ENCODE data around the gene EN2.

Gene EN2

DNA sequence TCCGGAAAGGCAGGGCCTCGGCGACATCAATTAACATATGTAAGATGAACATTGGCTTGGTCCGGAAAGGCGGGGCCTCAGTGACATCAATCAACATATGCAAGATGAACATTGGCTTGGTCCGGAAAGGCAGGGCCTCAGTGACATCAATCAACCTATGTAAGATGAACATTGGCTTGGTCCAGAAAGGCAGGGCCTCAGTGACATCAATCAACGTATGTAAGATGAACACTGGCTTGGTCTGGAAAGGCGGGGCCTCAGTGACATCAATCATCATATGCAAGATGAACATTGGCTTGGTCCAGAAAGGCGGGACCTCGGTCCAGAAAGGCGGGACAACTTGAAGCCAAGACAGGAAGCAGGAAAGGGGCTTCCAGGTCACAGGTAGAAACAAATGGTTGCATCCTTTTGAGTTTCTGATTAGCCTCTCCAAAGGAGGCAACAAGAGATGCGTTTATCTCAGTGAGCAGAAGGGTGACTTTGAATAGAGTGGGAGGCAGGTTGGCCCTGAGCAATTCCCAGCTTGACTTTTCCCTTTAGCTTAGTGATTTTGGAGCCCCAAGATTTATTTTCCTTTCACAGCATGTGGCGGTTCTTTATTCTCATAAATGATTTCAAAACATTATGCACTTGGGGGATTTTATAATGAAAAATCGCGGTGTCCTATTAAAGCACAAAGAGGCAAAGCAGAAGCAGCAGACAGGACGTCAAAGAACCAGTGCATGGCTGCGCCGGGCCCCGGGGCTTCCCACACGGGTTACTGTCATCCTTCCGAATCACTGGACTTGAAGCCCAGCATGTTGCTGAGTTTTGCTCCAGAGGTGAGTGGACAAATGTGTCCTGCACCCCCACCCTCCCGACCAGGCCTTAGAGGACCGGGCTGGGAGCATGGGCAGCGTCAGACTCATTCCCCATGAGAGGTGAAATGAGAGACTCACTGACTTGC lies 43.1 kb upstream of the EN2 start:
- TF ChIP-seq, protein P1, sequence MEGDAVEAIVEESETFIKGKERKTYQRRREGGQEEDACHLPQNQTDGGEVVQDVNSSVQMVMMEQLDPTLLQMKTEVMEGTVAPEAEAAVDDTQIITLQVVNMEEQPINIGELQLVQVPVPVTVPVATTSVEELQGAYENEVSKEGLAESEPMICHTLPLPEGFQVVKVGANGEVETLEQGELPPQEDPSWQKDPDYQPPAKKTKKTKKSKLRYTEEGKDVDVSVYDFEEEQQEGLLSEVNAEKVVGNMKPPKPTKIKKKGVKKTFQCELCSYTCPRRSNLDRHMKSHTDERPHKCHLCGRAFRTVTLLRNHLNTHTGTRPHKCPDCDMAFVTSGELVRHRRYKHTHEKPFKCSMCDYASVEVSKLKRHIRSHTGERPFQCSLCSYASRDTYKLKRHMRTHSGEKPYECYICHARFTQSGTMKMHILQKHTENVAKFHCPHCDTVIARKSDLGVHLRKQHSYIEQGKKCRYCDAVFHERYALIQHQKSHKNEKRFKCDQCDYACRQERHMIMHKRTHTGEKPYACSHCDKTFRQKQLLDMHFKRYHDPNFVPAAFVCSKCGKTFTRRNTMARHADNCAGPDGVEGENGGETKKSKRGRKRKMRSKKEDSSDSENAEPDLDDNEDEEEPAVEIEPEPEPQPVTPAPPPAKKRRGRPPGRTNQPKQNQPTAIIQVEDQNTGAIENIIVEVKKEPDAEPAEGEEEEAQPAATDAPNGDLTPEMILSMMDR (IDR thresholded peaks at IDR 0.05): no peak
- no peak for TF ChIP-seq ZFX (IDR thresholded peaks at IDR 0.05; ENCODE audit: borderline replicate concordance)
- H3K27ac ChIP-seq: no peak overlapping the region

DNA sequence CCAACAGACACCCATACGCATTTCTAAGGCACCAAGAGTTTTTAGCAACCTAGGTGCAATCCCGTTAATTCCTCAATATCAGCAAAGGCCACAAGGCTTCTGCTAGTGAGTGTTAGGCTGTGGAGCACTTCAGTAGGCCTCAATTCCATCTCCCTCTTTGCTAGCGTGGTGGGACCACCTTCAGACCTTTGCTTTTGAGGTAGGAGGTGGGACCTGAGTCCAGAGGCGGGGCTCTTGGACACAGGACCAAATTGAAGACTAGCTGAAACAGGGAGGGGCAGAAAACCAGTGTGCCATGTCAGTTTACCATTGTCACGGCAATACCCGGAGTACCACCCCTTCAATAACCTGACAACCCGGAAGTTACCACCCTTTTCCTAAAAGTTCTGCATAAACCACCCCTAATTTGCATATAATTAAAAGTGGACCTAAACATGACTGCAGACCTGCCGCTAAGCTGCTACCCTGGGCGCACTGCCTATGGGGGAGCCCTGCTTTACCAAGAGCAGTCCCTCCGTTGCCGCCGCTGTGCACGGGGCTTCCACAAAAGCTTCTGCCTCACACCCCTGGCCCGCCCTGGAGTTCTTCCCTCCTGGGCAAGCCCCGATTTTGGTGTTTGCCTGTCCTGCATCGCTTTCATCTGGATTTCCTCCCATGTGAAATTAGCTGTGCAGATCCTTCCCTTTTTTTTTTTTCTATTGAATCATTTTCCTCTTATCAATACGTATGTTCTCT lies 41.1 kb upstream of the EN2 start:
- no peak overlapping the region for H3K27ac ChIP-seq
- TF ChIP-seq, protein P1 (IDR thresholded peaks at IDR 0.05): no peak
- TF ChIP-seq ZFX (IDR thresholded peaks at IDR 0.05; ENCODE audit: borderline replicate concordance): no peak

DNA sequence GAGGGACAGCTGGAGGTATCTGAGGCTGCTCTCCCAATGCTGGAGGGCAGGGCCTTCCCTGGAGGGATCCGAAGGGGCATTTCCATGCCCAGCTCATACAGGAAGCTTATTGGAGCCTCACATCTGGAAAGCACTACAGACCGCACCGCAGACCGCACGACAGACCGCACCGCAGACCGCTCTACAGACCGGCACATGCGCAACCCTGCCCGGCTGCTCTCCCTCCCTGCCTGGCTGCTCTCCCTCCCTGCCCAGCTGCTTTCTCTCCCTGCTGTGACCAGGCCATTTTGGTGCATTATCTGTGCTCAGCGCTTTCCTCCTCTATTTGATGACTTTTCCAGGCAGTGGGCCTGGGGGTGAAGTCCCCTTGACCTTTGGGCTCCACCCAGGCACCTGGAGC lies 39.6 kb upstream of the EN2 start:
- TF ChIP-seq, protein P1 (IDR thresholded peaks at IDR 0.05): no peak
- no peak for TF ChIP-seq ZFX (IDR thresholded peaks at IDR 0.05; ENCODE audit: borderline replicate concordance)
- no peak overlapping the region for H3K27ac ChIP-seq

DNA sequence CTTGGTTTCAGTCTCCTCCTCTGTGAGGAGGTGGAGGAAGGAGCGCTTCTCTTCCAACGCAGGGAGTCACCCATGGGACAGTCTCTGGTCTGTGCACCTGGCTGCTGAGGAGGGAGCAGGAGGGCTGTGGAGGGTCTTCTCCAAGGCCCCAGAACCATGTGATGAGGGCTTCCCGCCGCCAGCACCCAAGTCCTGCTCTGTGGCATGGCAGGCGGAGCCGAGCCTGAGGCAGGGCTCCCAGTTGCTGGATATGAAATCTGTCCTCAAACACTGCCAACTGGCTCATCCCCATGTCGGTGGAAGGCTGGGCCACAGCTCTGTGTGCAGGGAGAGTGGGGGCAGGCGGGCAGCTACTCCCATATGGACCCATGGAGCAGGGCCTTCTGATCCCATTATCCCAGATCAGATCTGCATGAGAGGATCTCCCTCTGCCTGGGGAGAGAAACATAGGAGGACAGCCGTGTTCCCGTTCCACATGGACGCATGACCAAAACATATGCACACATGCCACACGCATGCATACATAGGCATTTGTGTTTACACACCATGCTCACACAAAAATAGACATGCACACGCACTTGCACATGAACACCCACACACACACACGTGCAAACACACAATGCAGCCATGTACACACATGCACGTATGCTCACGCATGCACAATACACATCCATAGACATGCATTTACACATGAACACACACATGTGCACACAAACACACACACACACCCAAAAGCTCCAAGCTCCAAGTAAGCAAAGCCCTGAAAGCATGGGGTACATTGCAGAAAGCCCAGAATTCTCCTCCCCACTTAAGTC lies 38.8 kb upstream of the EN2 start:
- H3K27ac ChIP-seq: no peak overlapping the region
- TF ChIP-seq, protein P1 (IDR thresholded peaks at IDR 0.05): no peak
- TF ChIP-seq ZFX (IDR thresholded peaks at IDR 0.05; ENCODE audit: borderline replicate concordance): no peak

DNA sequence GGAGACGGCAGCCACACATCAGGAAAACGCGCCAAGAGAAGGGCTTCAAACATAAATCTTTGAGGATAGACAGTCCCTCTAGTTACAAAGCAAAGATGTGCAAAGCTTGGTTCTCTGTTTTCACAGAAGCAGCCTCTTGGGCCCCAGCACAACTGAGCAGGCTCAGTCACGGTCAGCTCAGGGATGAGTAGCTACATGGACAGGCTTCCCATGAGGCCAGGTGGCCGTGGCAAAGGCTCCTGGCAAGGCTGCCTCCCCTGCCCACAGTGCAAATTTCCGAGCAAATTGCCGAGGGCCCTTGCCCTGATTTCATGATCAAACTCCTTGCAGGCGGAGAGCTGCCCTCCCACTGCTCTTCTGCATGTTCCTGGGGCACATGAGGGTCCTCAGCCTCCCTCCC lies 37.8 kb upstream of the EN2 start:
- no peak overlapping the region for H3K27ac ChIP-seq
- TF ChIP-seq ZFX (IDR thresholded peaks at IDR 0.05; ENCODE audit: borderline replicate concordance): no peak
- TF ChIP-seq, protein P1 (IDR thresholded peaks at IDR 0.05): no peak

DNA sequence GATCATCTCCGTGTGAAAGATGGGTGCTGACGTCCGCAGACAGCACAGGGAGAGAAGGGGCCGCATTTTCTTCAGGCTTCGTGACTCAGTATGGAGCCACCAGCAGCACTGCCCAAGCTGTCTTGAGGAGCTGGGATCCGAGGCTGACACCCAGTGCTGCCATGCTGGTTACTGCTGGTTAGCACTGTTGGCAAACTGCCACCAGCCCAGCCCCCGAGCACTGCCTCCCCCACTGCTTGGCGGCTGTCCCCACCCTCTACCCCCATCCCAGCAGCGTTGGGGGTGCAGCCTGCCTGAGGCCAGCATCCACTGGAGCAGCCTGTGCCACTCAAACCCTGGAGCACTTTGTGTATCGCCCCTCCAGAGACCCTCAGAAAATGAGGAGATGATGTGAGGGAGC lies 35.8 kb upstream of the EN2 start:
- no peak overlapping the region for H3K27ac ChIP-seq
- no peak for TF ChIP-seq ZFX (IDR thresholded peaks at IDR 0.05; ENCODE audit: borderline replicate concordance)
- TF ChIP-seq, protein P1 (IDR thresholded peaks at IDR 0.05): no peak
